Mammary microvascular endothelial cell (primary cell): ENCODE results near the gene LIN54. TPM values are rescaled to one million over a fixed set of nuclear protein-coding genes. Genes with fewer than 3 reads are reported as not detected.

Experiments
- total RNA-seq: library from RNA; depleted of rRNA; stranded (reverse); fragments of >200 nt; gene quantifications from 2 replicates; pipeline ENCODE4 v1.2.3, GENCODE V29; 2015

LIN54 gene
- total RNA-seq = 9.7 and 16.1 TPM in 2 replicates

GRCh38 chr4:83010522-83011318, at the start of gene LIN54:
LIN54 (minus strand) TSS chr4:83010823; CDS start chr4:82984844, 25,979 bp downstream.

GRCh38 chr4:83034630-83035494, 24.2 kb upstream of the LIN54 start, which contains the start of gene COPS4:
COPS4 (plus strand) TSS chr4:83035183; CDS start chr4:83035225, 42 bp downstream.

GRCh38 chr4:82900411-82901182, 110.0 kb downstream of the LIN54 start, which contains the start of gene THAP9:
THAP9 (plus strand) TSS chr4:82900735; CDS start chr4:82900803, 68 bp downstream.

GRCh38 chr4:82890901-82891706, 119.5 kb downstream of the LIN54 start, which contains the start of gene SEC31A:
SEC31A (minus strand) TSS chr4:82891153; CDS start chr4:82881936, 9,217 bp downstream.

Other genes starting within 250 kb of the LIN54 start
- gene SCD5, start 212.0 kb downstream of the LIN54 start, total RNA-seq = 33.6 and 34.4 TPM in 2 replicates
- gene SEC31A, start 119.7 kb downstream of the LIN54 start, total RNA-seq = 165 TPM in 2 replicates
- 1.1 and 1.2 TPM in 2 replicates for gene THAP9, start 110.1 kb downstream of the LIN54 start, total RNA-seq
- 59.6 and 63.6 TPM in 2 replicates for gene COPS4, start 24.4 kb upstream of the LIN54 start, total RNA-seq
- 1.5 and 2.1 TPM in 2 replicates for gene PLAC8, start 103.9 kb upstream of the LIN54 start, total RNA-seq